K562 (cell line): ENCODE results near the gene PRKCE. TPM values are rescaled to one million over a fixed set of nuclear protein-coding genes. Genes with fewer than 3 reads are reported as not detected.

Experiments used
- ATAC-seq: fragments of 200-7000 bp; cut with Tn5 transposase; 3 replicates; pipeline ENCODE4 v1.9.1; 2020; ENCODE audit warnings: moderate library complexity
- BruUV-seq: library from RNA; stranded (reverse); fragments of 400-500 nt; replicated peaks from 2 replicates; lab custom pipeline; 2021; lab: Mats Ljungman, UMichigan
- CTCF ChIA-PET: fragments of 300-600 bp; formaldehyde crosslinking; extraction: SDS; loops from one replicate; lab custom pipeline; 2021; ENCODE audit warnings: low intra/inter-chr PET ratio; lab: Yijun Ruan, JAX
- POLR2A ChIA-PET: fragments of 300-600, 350-650 bp; sonication (Branson Sonifier 250); formaldehyde crosslinking; extraction: SDS; loops from one replicate; lab custom pipeline; 2021; ENCODE audit warnings: antibody characterized with exemption, inconsistent platforms; lab: Yijun Ruan, JAX
- DNase-seq, 4 experiments: peaks; one replicate each; pipeline versions ENCODE4 v3.0.0 to v3.0.0-alpha.2; 2011 to 2018; ENCODE audit warnings: low spot score in 3 of 4, mixed read lengths in 3 of 4; ENCODE audit errors: extremely low read depth in 1 of 4
- FAIRE-seq: peaks from 2 replicates; lab custom pipeline; 2011; peaks lifted over from hg19 to GRCh38; lab: Jason Lieb, UNC
- H2AFZ ChIP-seq: 2 replicates; pipeline ENCODE4 v1.6.0; 2011; ENCODE audit warnings: low read depth, low read length, control low read depth, inconsistent platforms
- H3K27ac ChIP-seq: fragments of 200-600 bp; 3 replicates; pipeline ENCODE4 v1.8.0; 2011; ENCODE audit warnings: low read depth, mild to moderate bottlenecking, control low read depth, inconsistent platforms, low read length, moderate library complexity, mixed read lengths; ENCODE audit errors: extremely low read depth
- H3K27me3 ChIP-seq, 2 experiments: fragments of 300-600 bp in 1 of 2; 2 replicates in 1 of 2; 3 replicates in 1 of 2; pipeline versions ENCODE4 v1.6.0 to v1.8.0; 2011; ENCODE audit warnings: inconsistent platforms in 2 of 2, low read length in 2 of 2, mild to moderate bottlenecking in 1 of 2, mixed read lengths in 1 of 2, moderate library complexity in 1 of 2; ENCODE audit not compliant: control insufficient read depth in 2 of 2, insufficient read depth in 2 of 2
- H3K36me3 ChIP-seq: fragments of 300-600 bp; 3 replicates; pipeline ENCODE4 v1.8.0; 2011; ENCODE audit warnings: mild to moderate bottlenecking, low read length, inconsistent platforms; ENCODE audit not compliant: control insufficient read depth, insufficient read depth
- H3K4me1 ChIP-seq, 2 experiments: fragments of 200-600 bp in 1 of 2; replicated peaks in 1 of 2; 2 replicates in 1 of 2; 3 replicates in 1 of 2; pipeline versions ENCODE4 v1.5.1 to v1.8.0; 2011; ENCODE audit warnings: inconsistent platforms in 2 of 2, low read length in 2 of 2, mild to moderate bottlenecking in 1 of 2, mixed read lengths in 1 of 2, moderate library complexity in 1 of 2; ENCODE audit not compliant: control insufficient read depth in 2 of 2, insufficient read depth in 2 of 2
- H3K4me2 ChIP-seq: 2 replicates; pipeline ENCODE4 v1.6.1; 2011; ENCODE audit warnings: low read length, control low read depth, inconsistent platforms, mixed read lengths; ENCODE audit not compliant: insufficient read depth
- H3K4me3 ChIP-seq: fragments of 200-600 bp; sonication (generic), shearing (Covaris generic); 2 replicates; pipeline ENCODE4 v1.5.1; 2016; ENCODE audit warnings: control low read depth, inconsistent platforms
- H3K79me2 ChIP-seq: fragments of 200-600 bp; 3 replicates; pipeline ENCODE4 v1.8.0; 2011; ENCODE audit warnings: low read length, inconsistent platforms; ENCODE audit not compliant: control insufficient read depth, insufficient read depth
- H3K9ac ChIP-seq, 2 experiments: 2 replicates each; pipeline versions ENCODE4 v1.6.0 to v1.6.1; 2011; ENCODE audit warnings: low read depth in 2 of 2, low read length in 2 of 2, control low read depth in 1 of 2, inconsistent platforms in 1 of 2, mild to moderate bottlenecking in 1 of 2, mixed read lengths in 1 of 2; ENCODE audit not compliant: insufficient read depth in 1 of 2
- H3K9me1 ChIP-seq: one replicate; pipeline ENCODE4 v1.6.0; 2011; ENCODE audit warnings: inconsistent platforms, mild to moderate bottlenecking, low read length, moderate library complexity; ENCODE audit not compliant: control insufficient read depth, insufficient read depth
- H3K9me3 ChIP-seq: replicated peaks from 2 replicates; pipeline ENCODE4 v1.5.1; 2011; ENCODE audit warnings: low read depth, low read length, inconsistent platforms; ENCODE audit not compliant: control insufficient read depth, insufficient read depth
- H4K20me1 ChIP-seq: replicated peaks from 2 replicates; pipeline ENCODE4 v1.6.1; 2011; ENCODE audit warnings: low read length, inconsistent platforms, mixed read lengths; ENCODE audit not compliant: control insufficient read depth, insufficient read depth
- SMARCC2 ChIP-seq: fragments of 450-650 bp; IDR thresholded peaks from 2 replicates; pipeline ENCODE4 v1.6.1; 2017; ENCODE audit warnings: antibody characterized with exemption, moderate library complexity, mild to moderate bottlenecking, low read depth
- SRSF9 ChIP-seq: fragments of 200-400 bp; formaldehyde crosslinking; IDR thresholded peaks from 2 replicates; pipeline ENCODE4 v1.6.1; 2017; ENCODE audit warnings: low read depth, low read length, borderline replicate concordance
- ZBTB26 ChIP-seq: fragments of 450-650 bp; formaldehyde crosslinking; IDR thresholded peaks from 2 replicates; pipeline ENCODE4 v1.4.0; 2022; ENCODE audit warnings: missing genetic modification characterization
- WGBS: fragments of 100-300 bp; shearing (Covaris generic); methylation state at CpG from one replicate; pipeline ENCODE4 v1.1.6; 2016; ENCODE audit warnings: low coverage, mixed read lengths; ENCODE audit not compliant: insufficient coverage; ENCODE audit errors: missing lambda C conversion rate; 5-methylcytosine and 5-hydroxymethylcytosine counted together
- in situ Hi-C: fragments of 300-500 bp; cut with MboI; formaldehyde crosslinking; loops from 4 replicates; pipeline ENCODE4 v1.15.0; 2018; ENCODE audit warnings: inconsistent platforms, mixed read lengths
- intact Hi-C: fragments of 100-400 bp; cut with micrococcal nuclease; formaldehyde crosslinking; loops from 2 replicates; pipeline ENCODE4 v1.14.2; 2022
- polyA plus RNA-seq, 8 experiments: library from polyadenylated mRNA; depleted of rRNA in 4 of 8; stranded (reverse) in 5 of 8; unstranded in 3 of 8; fragments of >200 nt; fragmentation: Nextera tagmentation in 2 of 8; fragmentation: Illumina TruSeq in 1 of 8; extraction: Ambion mirVana in 2 of 8; extraction: Trizol in 1 of 8; gene quantifications; 2 replicates each; pipeline versions ENCODE4 v1.2.1 to v1.2.3, GENCODE V29; 2011 to 2014; ENCODE audit warnings: inconsistent platforms in 1 of 8, missing spikeins in 1 of 8
- total RNA-seq, 7 experiments: library from RNA; depleted of rRNA in 6 of 7; stranded (reverse); fragments of >200 nt in 6 of 7; fragmentation: Illumina TruSeq in 2 of 7; extraction: Trizol in 2 of 7; gene quantifications; 2 replicates each; pipeline versions ENCODE4 v1.2.1 to v1.2.3, GENCODE V29; 2011 to 2021; ENCODE audit warnings: low replicate concordance in 1 of 7

PRKCE gene
- total and polyA plus RNA-seq, 9 of the 15 experiments (the other 6 are each of a cell fraction or from before 2014, with no cell fraction given), result 0.06 to 1.0 (median 0.22) TPM; not detected in 1

- TF ChIP-seq ZBTB26 (CRISPR knock-in tag) (no peak), SRSF9 (no peak)
Measured at GRCh38 chr2:46114996-46115395, 463.5 kb downstream of the PRKCE start (continued).

- 0% methylated on average over 2 of the region's 2 CpGs for WGBS
Measured at GRCh38 chr2:46116150-46116549, 464.7 kb downstream of the PRKCE start.

More at GRCh38 chr2:46116150-46116549, 464.7 kb downstream of the PRKCE start:
- BruUV-seq, result no TSS peak
- H3K79me2 ChIP-seq, result no peaks in the 10 kb centered on the region
- no peak overlapping the region for H3K27ac ChIP-seq
- FAIRE-seq (no peak), ATAC-seq (no peak), DNase-seq (no peak)
- H3K9me3 ChIP-seq, result no peaks in the 10 kb centered on the region
- H4K20me1 ChIP-seq, result no peaks in the 10 kb centered on the region
- no peak overlapping the region for H3K4me3 ChIP-seq
- intact Hi-C loops, result no loop called here
- H3K9ac ChIP-seq, result no peak overlapping the region
- H3K27me3 ChIP-seq, result peaks cover 0 to 14% of the 10 kb centered on the region in 2 experiments; a peak in 4 of 5 replicates
- no peak overlapping the region for H3K4me2 ChIP-seq
- H3K4me1 ChIP-seq, result no peaks in the 10 kb centered on the region
- H3K9me1 ChIP-seq, result no peaks in the 10 kb centered on the region
- TF ChIP-seq SMARCC2, result no peak
- no peak overlapping the region for H2AFZ ChIP-seq
- in situ Hi-C loops, result no loop called here
- ChIA-PET POLR2A (no interaction called here), CTCF (no interaction called here)
- no peaks in the 10 kb centered on the region for H3K36me3 ChIP-seq
